Effector CD8-positive, alpha-beta T cell (primary cell): Measurements from ENCODE around the gene DOK4.
A peak's percentile ranks its signal among the peaks of the same experiment; 100 is the strongest.

Experiments
- DNase-seq: peaks from one replicate; lab custom pipeline; 2025; lab: John Stamatoyannopoulos, UW
- total RNA-seq, 4 experiments: gene quantifications; one replicate each; lab custom pipeline; 2026; lab: John Stamatoyannopoulos, UW

Gene DOK4
- 6.5 to 11.6 (median 7.8) reads per million in 4 experiments for total RNA-seq

GRCh38 chr16:57485916-57486857 is at the start of gene DOK4:
Gene DOK4, minus strand, starts transcription at chr16:57486493. Its CDS starts 6,986 bp downstream, at chr16:57479507.
- peak; percentile 68 for DNase-seq

DNA sequence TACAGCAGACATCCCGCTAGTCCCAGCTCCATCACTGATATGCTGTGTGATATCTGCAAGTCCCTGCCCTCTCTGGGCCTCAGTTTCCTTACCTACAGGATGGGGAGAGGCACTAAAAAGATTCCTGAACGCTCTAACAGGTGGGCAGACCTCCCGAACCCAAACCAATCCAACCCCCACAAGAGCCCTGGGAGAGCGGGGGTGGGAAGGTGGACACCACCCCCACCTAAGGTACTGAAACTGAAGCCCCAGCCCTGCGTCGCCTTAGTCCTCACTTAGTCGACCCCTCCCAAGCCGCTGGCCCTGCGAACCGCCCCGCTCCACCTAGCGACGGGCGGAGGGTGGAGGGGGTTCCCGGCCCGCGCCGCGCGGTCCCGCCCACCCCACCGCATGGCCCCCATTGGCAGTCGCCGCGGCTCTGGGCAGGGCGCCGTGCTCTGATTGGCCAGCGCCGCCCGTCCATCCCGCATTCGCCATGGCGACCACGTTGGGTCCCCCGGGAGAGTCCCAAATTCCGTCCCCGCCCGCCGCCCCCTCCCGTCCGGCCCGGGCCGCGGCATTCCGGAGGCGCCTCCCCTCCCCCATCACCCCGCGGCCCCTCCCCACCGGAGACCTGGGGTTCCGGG is 49.5 kb upstream of the DOK4 start:
- peak; percentile 88 for DNase-seq

- no peak for DNase-seq
Observed at GRCh38 chr16:57534881-57535658, 48.8 kb upstream of the DOK4 start.

GRCh38 chr16:57534337-57534880 is 48.1 kb upstream of the DOK4 start:
- DNase-seq: no peak

- DNase-seq: peak; percentile 44
Observed at GRCh38 chr16:57533431-57534336, 47.4 kb upstream of the DOK4 start.

- no peak for DNase-seq
Observed at GRCh38 chr16:57532266-57532625, 46.0 kb upstream of the DOK4 start.

DNA sequence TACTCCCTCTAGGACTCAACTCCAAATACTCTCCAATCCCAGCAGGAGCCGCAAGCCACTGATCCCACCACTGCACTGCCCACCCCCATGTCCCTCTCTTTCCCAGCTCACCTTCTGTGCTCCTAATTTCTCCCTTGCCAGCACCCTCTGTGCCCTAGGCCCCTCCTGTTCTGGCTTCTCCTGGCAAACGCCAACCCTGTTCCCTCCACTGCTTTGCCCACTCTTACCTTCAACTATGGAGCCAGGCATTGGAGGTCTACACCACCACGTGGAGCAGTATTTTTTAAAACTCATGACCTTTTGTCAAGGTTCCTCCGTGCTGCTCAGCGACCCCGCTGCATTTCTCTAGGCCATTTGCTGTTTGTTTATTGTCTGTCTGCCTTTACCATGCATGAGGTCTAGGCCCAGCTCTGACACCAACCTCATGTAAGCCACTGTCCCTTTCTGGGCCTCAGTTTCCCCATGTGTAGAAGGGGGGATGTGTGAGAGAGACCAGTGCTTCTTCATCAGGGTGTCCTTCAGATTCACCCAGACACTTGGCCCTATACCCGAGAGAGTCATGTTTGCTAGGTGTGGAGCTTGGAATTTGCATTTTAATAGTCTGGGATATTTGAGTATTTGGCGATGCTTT is 45.5 kb upstream of the DOK4 start:
- no peak for DNase-seq

- DNase-seq: no peak
Observed at GRCh38 chr16:57531253-57531575, 44.9 kb upstream of the DOK4 start.

DNA sequence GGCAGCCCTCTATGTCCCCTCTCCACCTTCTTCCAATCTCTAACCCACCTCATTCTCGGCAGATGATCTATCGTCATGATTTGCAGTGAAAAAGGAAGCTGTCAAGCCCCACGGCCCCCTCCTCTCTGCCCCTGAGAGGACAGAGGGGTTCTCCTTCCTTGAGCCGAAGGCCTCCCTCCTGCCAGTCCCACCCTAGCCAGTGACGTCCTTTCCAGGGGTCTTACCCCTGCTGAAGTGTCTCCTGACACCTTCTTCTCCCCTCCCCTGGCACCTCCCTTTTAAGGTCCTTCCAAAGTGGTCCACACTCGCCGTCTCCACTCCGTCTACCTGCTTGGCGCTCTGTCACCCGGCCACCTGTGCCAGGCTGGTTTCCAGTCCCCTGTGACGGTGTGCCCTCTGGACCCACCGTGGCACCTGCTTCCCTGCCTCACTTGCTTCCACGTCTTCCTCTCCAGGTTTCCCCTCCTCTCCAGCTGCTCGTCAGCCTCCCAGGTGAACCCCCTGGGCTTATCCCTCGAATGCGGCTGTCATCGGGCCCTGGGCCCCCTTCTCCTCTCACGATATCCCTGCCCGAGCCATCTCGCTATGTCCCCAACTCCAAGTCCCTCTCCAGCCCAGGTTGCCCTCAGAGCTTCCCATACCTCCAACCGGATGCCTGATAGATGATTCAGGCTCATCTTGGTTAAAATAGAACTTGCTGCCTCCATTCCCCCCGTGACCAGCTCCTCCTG is 44.4 kb upstream of the DOK4 start:
- no peak for DNase-seq

- peak; percentile 48 for DNase-seq
Observed at GRCh38 chr16:57530104-57530521, 43.8 kb upstream of the DOK4 start.

DNA sequence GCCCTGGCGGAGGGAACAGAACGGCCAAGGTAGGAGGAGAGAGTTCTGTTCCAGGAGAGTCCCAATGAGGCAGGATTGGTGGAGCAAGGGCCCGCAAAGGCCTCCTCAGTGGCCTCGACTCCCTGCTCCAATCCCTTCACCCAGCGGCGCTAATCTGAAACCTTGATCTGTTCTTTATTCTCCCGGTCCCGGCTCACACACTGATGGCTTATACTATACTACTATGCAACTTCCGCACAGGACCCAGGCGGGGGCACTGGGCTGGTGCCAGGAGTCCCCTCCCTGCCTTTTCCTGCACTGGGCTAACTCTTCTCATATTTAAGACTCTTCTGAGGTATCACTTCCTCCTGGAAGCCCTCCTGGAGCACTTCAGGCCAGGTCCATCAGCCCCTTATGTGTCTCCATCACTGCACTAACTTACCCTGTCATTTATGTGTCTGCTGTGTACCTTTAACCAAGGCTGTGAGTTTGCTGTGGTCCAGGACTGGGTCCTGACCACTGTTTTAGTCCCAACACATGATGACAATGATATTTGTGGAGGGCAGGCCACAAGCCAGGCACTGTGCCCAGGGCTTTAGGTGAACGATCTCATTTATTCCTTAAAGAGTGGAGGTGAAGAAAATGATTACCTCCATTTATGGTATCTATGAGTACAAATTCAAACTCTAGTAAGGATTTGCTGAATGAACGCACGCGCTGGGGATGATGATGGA is 43.3 kb upstream of the DOK4 start:
- DNase-seq: no peak

DNA sequence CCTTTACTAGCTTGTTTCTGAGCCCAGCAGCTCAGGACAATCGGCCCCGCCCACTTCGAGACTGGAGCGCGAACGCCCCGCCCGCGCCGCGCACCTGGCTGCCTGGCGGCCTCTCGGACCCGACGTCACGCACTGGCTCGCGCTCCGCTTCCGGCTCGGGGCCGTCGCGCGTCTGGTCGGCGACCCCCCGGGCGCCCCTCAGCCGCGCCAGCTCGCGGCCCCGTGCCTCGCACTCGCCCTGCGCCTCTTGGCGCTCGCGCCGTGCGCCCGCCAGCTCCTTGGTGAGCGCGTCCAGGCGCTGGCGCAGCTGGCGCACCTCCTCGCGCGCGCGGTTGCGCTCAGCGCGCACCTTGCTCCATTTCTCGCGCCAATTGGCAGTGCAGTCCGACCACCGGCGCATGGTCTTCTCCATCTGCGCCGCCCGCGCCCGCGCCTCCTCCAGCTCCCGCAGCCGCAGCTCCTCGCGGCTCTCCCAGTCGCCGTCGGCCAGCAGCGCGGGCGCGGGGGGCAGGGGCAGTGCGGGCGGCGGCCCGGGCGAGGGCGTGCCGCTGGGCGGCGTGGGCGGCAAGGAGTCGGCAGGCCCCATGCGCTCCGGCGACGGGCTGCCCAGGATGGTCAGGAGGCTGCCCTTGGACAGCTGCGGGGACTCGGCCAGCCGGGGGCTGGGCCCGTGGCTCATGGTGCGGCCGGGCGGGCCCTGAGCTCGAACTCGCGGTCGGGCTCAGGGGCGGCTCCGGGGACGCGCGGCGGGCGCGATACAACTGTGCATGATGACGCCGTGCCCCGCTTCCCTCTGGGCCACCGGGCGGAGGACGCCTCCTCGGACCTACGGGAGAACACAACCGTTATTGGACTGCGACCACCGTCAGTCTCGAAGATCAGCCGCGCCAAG is 42.5 kb upstream of the DOK4 start:
- DNase-seq: no peak

GRCh38 chr16:57527610-57528360 is 41.5 kb upstream of the DOK4 start:
- DNase-seq: no peak

DNA sequence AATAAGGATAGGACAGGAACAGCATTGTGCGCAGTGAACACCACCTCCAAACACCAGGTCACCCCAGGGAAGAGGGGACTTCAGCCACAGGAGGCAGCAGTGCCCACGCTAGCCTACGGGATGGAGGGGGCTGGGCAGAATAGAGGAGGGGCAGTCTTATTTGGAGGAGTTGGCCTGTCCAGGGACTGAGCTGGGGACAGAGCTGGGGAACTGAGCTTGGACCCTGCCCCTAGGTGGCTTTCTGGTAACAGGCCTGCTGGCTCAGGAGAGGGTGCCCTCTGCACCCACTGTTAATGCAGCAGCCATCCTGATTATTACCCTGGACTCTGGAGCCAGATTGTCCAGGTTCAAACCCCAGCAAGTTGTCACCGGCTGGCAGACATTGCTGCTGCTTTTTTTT is 40.7 kb upstream of the DOK4 start:
- DNase-seq: no peak

- DNase-seq: no peak
Observed at GRCh38 chr16:57526498-57526897, 40.2 kb upstream of the DOK4 start.

DNA sequence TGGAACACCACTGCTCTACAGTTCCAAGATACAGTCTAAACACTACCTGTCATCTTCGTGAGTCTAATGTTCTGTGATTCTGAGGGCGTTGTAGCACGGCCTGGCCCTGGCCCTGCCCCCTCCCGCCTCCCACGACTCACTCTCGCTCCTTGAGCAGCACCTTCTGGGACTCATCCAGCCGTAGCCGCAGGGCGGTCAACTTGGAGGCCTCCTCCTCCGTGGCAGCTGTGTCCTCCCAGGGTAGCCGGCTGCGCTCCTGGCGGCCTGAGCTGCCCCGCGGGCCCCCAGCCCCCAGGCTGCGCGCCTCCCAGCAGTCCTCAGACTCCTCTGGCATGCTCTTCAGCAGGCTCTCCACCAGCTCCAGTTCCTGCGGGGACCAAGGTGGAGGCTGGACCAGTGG is 39.5 kb upstream of the DOK4 start:
- no peak for DNase-seq

DNA sequence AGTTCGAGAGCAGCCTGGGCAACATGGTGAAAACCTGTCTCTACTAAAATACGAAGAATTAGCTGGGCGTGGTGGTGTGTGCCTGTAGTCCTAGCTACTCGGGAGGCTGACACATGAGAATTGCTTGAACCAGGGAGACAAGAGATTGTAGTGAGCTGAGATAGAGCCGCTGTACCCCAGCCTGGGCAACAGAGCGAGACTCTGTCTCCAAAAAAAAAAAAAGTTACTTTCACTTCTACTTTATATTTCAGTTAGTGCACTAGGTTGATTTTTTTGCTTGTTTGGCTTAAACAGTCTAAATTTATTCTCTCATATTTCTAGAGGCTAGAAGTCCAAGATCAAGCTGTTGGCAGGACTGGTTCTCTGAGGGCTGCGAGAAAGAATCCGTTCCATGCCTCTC is 36.7 kb upstream of the DOK4 start:
- DNase-seq: no peak
